Fibroblast of lung (primary cell): ENCODE measurements around the gene CMTM4.

Source experiments
- CTCF ChIP-seq, 2 donors: IDR thresholded peaks in 1 of 2; conservative IDR thresholded peaks in 1 of 2; 1 replicate in 1 of 2; 2 replicates in 1 of 2; pipeline ENCODE4 v1.5.1; 2011 to 2012; ENCODE audit warnings: low read length in 2 of 2, control low read depth in 1 of 2, inconsistent platforms in 1 of 2, low read depth in 1 of 2, mild to moderate bottlenecking in 1 of 2
- EZH2 ChIP-seq: IDR thresholded peaks from 2 replicates; pipeline ENCODE4 v1.5.1; 2012; ENCODE audit warnings: low read length, control low read depth, mild to moderate bottlenecking; ENCODE audit errors: missing control alignments

GRCh38 chr16:66676599-66676998, 19.9 kb downstream of the CMTM4 start:
- TF ChIP-seq EZH2 (no peak), CTCF (conservative IDR thresholded peaks at IDR 0.05 in 1 of 2, IDR thresholded peaks at IDR 0.05 in 1 of 2; ENCODE audit: low read depth in 1 of 2, low read length in 2 of 2) (no peak)
